Activated CD8-positive, alpha-beta memory T cell treated with anti-CD3 and anti-CD28 coated beads, Interleukin-2, amount 10 ng/mL, durations not matched to agents 7 days and 5 days (primary cell): ENCODE results near the gene LINGO1. TPM values are rescaled to one million over a fixed set of nuclear protein-coding genes. Genes with fewer than 3 reads are reported as not detected.

Experiments used
- ATAC-seq: fragments of 150-1000 bp; cut with Tn5 transposase; one replicate; pipeline ENCODE4 v1.10.0; 2021; ENCODE audit warnings: moderate library complexity
- CTCF ChIA-PET: fragments of 350-600 bp; sonication (Branson Sonifier 250); formaldehyde crosslinking; loops from one replicate; lab custom pipeline; 2021; ENCODE audit warnings: antibody characterized with exemption; lab: Charles Lee
- DNase-seq: peaks from one replicate; pipeline ENCODE4 v3.0.0-alpha.2; 2020
- H3K27ac Mint-ChIP-seq: one replicate; pipeline ENCODE4 v1.8.0; 2021; ENCODE audit warnings: mild to moderate bottlenecking, mixed read lengths
- H3K27me3 Mint-ChIP-seq: one replicate; pipeline ENCODE4 v1.8.0; 2021; ENCODE audit warnings: mixed read lengths
- H3K36me3 Mint-ChIP-seq: one replicate; pipeline ENCODE4 v1.8.0; 2021; ENCODE audit warnings: mild to moderate bottlenecking, mixed read lengths
- H3K4me1 Mint-ChIP-seq: one replicate; pipeline ENCODE4 v1.8.0; 2021; ENCODE audit warnings: mixed read lengths
- H3K4me3 Mint-ChIP-seq: one replicate; pipeline ENCODE4 v1.8.0; 2021; ENCODE audit warnings: mild to moderate bottlenecking, moderate library complexity, mixed read lengths
- H3K9me3 Mint-ChIP-seq: one replicate; pipeline ENCODE4 v1.8.0; 2022; ENCODE audit warnings: low read depth, mixed read lengths
- total RNA-seq, 2 experiments: library from RNA; stranded (reverse); gene quantifications; one replicate each; pipeline ENCODE4 v1.2.3, GENCODE V29; 2021

Gene LINGO1
- total RNA-seq, 2 experiments from 2014 or later = not detected

GRCh38 chr15:77633913-77634265 lies 1.2 kb upstream of the LINGO1 start:
- CTCF ChIA-PET = interaction anchor here (0.7 to 5.1 kb wide), 14 partner anchors 9 to 447 kb away, joined by 3 to 39 read pairs (median 5); no protein-coding TSS in a partner anchor
- Mint-ChIP-seq H3K4me3 (no peak overlapping the region), H3K36me3 (no peaks in the 10 kb centered on the region), H3K27me3 (peaks cover 66% of the 10 kb centered on the region), H3K27ac (no peak overlapping the region), H3K4me1 (peaks cover 9% of the 10 kb centered on the region), H3K9me3 (no peaks in the 10 kb centered on the region)
- no peak for DNase-seq
- no peak for ATAC-seq

DNA sequence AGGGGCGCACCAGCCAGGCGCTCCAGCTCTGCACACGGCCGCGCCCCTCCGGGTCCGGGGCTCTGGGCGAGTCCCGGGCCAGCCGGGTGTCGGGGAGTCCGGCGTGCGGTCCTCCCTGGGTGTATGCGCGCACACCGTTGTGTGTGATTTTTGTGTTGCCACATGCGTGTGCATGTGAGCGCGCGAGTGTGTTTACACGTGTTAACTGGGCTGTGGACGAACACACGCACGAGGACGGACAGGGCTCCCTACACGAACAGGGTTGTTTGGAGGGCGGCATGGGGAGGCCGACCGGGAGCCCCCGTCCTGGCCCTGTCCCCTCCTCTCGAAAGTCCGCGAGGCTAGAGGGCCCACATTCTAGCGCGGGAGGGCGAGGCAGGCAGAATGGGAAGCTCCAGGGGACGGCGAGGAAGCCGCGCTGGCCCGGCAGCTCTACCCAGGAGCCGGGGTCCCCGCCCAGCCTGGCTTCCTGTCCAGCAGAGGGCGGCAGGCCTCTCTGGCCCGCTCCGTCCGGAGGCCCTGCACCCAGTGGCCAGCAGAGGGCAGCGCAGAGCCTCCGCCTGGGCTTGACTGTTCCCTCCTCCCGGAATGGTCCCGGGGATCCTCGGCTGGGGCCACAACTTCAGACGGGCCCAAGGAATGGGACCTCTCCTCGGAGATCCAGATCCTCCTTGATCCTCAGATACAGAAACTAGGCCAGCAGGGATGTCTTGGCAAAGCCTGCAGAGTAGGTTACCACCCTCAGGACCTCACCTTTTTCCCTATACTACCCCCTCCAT lies 611 bp upstream of the LINGO1 start:
- Mint-ChIP-seq H3K4me1 (peaks cover 9% of the 10 kb centered on the region), H3K27me3 (peaks cover 69% of the 10 kb centered on the region), H3K4me3 (no peak overlapping the region), H3K9me3 (no peaks in the 10 kb centered on the region), H3K27ac (no peak overlapping the region), H3K36me3 (no peaks in the 10 kb centered on the region)
- DNase-seq (peak; percentile 74), ATAC-seq (peak; percentile 88)
- CTCF ChIA-PET = interaction anchor here (0.6 to 5.1 kb wide), 18 partner anchors 9 to 970 kb away, joined by 3 to 39 read pairs (median 5); no protein-coding TSS in a partner anchor

- no peaks in the 10 kb centered on the region for H3K36me3 Mint-ChIP-seq
- CTCF ChIA-PET = no interaction called here
- no peaks in the 10 kb centered on the region for H3K9me3 Mint-ChIP-seq
- no peak overlapping the region for H3K4me3 Mint-ChIP-seq
- DNase-seq (no peak), ATAC-seq (no peak)
- H3K4me1 Mint-ChIP-seq = peaks cover 9% of the 10 kb centered on the region
- peaks cover 71% of the 10 kb centered on the region for H3K27me3 Mint-ChIP-seq
- no peak overlapping the region for H3K27ac Mint-ChIP-seq
Observed at GRCh38 chr15:77631745-77632533, 773 bp downstream of the LINGO1 start.

DNA sequence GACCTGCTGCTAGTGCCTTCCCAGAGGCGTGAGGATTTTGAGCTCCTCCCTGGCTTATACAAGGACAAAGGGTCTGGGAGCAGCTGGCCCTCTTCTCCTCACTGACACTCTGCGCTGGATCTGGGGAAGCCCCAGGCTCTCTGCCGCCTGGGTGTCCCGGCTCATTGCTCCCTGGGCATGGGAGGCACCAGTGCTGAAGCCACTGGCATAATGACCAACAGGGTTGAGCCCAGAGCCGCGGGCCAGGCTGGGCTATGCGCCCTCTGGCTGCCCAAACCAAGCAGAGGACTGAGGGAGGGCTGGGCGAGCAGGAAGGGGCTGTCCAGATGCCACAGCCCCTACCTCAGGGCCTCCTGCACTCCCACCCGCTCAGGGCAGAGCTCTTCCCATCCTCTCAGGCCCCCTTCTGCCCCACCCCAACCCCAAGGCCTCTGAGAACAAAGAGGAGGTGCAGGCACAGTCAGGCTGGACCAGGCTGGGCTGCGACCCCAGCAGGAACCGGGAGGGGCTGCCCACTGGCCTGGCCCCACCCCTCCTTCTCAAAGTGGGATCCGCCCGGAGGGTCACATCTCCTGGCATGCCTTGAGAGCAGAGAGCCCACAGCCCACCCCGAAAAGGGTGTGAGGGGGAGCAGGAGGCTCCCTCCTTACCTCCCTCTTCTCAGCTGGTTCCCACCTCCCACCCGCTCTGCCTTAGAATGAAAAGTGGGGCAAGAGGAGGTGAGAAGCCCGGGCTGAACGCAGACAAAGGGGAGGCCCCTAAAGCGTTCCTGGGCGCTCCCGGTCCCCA lies 1.6 kb downstream of the LINGO1 start:
- DNase-seq (no peak), ATAC-seq (no peak)
- no peak overlapping the region for H3K27ac Mint-ChIP-seq
- H3K4me1 Mint-ChIP-seq = peaks cover 9% of the 10 kb centered on the region
- H3K9me3 Mint-ChIP-seq = no peaks in the 10 kb centered on the region
- peaks cover 64% of the 10 kb centered on the region for H3K27me3 Mint-ChIP-seq
- CTCF ChIA-PET = interaction anchor here (0.9 kb wide), 1 partner anchor 11 kb away, joined by 3 read pairs; no protein-coding TSS in a partner anchor
- H3K4me3 Mint-ChIP-seq = no peak overlapping the region
- no peaks in the 10 kb centered on the region for H3K36me3 Mint-ChIP-seq

- no peak for ATAC-seq
- Mint-ChIP-seq H3K27ac (no peak overlapping the region), H3K9me3 (no peaks in the 10 kb centered on the region), H3K36me3 (no peaks in the 10 kb centered on the region), H3K4me1 (peaks cover 9% of the 10 kb centered on the region), H3K4me3 (no peak overlapping the region), H3K27me3 (peaks cover 53% of the 10 kb centered on the region)
- DNase-seq = no peak
- CTCF ChIA-PET = no interaction called here
Observed at GRCh38 chr15:77630056-77630455, 2.7 kb downstream of the LINGO1 start.

DNA sequence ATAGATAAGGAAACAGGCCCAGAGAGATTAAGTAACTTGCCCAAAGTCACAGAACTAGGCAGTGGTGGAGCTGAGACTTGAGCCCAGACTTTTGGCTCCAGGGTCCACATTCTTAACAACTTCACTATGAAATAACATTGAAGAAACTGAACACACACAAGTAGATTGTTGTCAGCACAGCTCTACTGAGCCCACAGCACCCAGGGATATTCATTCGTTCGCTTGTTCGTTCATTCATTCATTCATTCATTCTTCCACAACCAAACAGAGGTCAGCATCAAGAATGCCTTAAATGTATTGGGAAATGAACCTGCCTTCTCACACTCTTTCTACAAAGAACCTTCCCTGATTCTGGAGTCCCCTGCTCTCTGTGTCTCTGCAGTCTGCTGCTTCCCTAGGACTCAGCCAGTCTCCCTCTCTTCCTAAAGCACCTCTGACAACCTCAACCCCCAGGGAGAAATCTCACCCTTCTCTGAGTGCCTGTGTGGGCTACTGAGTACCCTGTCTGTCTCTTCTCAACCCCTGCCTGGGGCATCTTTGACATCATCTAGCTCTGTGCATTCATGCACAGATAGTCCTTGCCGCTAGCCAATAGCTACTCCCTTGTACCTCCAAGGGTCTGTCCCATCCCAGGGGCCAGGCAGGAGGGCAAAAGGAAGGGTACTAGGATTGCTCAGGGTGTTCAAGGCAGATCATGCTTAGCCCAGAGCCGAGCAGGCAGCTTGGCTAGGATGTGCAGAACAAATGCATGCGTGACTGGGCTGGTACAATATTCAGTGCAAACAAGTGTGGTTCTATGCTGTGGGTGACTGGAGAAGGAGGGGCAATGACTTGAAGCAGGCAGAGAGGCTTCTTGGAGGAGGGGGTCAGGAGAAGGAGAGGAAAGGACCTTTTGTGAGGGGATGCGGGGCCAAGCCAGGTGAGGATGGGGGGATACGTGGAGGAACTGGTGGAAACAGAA lies 3.4 kb downstream of the LINGO1 start:
- no peak overlapping the region for H3K4me3 Mint-ChIP-seq
- H3K27ac Mint-ChIP-seq = no peak overlapping the region
- peaks cover 49% of the 10 kb centered on the region for H3K27me3 Mint-ChIP-seq
- no peaks in the 10 kb centered on the region for H3K36me3 Mint-ChIP-seq
- peaks cover 8% of the 10 kb centered on the region for H3K4me1 Mint-ChIP-seq
- no peak for ATAC-seq
- H3K9me3 Mint-ChIP-seq = no peaks in the 10 kb centered on the region
- CTCF ChIA-PET = no interaction called here
- DNase-seq = no peak

DNA sequence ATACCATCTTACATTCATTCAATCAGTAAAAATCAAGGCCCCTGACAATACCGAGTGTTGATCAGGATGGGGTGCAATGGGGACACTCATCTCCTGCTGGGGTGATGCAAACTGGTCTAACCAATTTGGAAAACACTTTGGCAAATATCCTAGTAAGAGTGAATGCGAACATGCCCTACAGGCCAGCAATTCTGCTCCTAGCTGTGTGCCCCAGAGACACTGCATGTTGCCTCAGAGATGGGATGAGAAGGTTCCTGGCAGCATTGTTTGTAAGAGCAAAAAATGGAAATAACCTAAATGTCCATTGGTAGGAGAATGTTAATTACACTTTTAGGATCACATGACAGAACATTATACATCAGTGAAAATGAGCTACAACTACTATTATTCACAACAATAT lies 4.7 kb downstream of the LINGO1 start:
- ATAC-seq = no peak
- Mint-ChIP-seq H3K4me1 (no peaks in the 10 kb centered on the region), H3K4me3 (no peak overlapping the region), H3K27me3 (peaks cover 40% of the 10 kb centered on the region), H3K27ac (no peak overlapping the region), H3K9me3 (no peaks in the 10 kb centered on the region), H3K36me3 (no peaks in the 10 kb centered on the region)
- CTCF ChIA-PET = no interaction called here
- no peak for DNase-seq

DNA sequence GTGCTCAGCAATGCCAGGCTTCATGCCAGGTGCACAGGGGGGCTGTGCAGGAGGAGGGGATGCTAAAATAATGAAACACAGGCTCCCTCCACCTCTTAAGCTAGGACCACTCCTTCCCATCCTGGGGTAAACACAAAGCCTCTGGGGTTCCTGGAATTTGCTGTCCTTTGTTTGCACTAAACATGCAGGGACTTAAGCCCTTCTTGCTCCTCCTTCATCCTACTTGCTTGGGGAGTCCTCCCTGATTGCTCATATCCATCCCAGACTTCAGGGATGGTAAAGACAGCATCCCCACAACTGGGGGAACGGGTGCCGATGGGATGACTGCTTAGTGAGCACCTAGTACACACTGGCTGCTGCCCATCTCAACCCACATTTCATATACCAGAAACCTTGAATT lies 5.1 kb downstream of the LINGO1 start:
- H3K4me3 Mint-ChIP-seq = no peak overlapping the region
- H3K27me3 Mint-ChIP-seq = peaks cover 40% of the 10 kb centered on the region
- DNase-seq (no peak), ATAC-seq (no peak)
- CTCF ChIA-PET = no interaction called here
- no peaks in the 10 kb centered on the region for H3K9me3 Mint-ChIP-seq
- no peak overlapping the region for H3K27ac Mint-ChIP-seq
- no peaks in the 10 kb centered on the region for H3K4me1 Mint-ChIP-seq
- no peaks in the 10 kb centered on the region for H3K36me3 Mint-ChIP-seq

GRCh38 chr15:77627067-77627466 lies 5.6 kb downstream of the LINGO1 start:
- no peak for DNase-seq
- ATAC-seq = no peak
- Mint-ChIP-seq H3K9me3 (no peaks in the 10 kb centered on the region), H3K27ac (no peak overlapping the region), H3K4me1 (no peaks in the 10 kb centered on the region), H3K4me3 (no peak overlapping the region), H3K27me3 (peaks cover 40% of the 10 kb centered on the region), H3K36me3 (no peaks in the 10 kb centered on the region)
- CTCF ChIA-PET = no interaction called here

DNA sequence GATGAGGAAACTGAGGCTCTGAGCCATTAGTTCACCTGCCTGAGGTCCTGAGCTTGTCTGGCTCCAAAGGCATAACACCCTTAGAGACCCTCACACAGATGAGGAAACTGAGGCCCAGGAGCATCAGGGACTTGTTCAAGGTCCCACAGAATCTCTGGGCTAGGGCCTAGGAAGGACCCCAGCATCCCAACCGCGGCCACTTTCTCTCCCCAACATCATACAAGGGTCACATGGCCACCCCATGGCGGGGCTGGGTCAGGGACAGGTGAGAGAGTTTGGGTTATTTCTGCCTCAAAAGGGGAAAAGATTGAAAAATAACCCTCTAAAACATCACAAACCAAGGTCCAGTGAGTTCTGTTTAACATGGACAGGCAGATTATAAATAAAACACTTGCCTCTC lies 6.7 kb downstream of the LINGO1 start:
- Mint-ChIP-seq H3K4me1 (no peaks in the 10 kb centered on the region), H3K27ac (no peak overlapping the region), H3K4me3 (no peak overlapping the region), H3K36me3 (no peaks in the 10 kb centered on the region), H3K9me3 (no peaks in the 10 kb centered on the region), H3K27me3 (peaks cover 30% of the 10 kb centered on the region)
- no peak for DNase-seq
- ATAC-seq = no peak
- CTCF ChIA-PET = no interaction called here

DNA sequence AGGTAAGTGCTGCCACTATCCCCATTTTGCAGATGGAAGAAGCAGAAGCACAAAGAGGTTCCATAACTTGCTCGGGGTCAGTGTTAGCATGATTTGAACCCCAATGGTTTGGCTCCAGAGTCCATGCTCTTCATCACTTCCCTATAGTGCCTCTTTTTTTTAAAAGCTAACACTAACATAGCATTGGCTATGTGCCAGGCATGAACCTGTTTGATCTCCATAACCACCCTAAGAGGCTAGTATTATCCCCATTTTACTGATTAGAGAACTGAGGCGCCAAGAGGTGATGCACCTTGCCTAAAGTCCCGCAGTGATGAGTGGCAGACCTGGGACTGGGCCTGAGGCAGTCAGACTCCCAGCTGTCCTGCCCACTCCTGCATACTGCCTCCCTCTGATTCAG lies 7.3 kb downstream of the LINGO1 start:
- DNase-seq = no peak
- no peak overlapping the region for H3K27ac Mint-ChIP-seq
- no peaks in the 10 kb centered on the region for H3K9me3 Mint-ChIP-seq
- no peak overlapping the region for H3K4me3 Mint-ChIP-seq
- H3K27me3 Mint-ChIP-seq = peaks cover 24% of the 10 kb centered on the region
- CTCF ChIA-PET = no interaction called here
- no peak for ATAC-seq
- no peaks in the 10 kb centered on the region for H3K36me3 Mint-ChIP-seq
- no peaks in the 10 kb centered on the region for H3K4me1 Mint-ChIP-seq

DNA sequence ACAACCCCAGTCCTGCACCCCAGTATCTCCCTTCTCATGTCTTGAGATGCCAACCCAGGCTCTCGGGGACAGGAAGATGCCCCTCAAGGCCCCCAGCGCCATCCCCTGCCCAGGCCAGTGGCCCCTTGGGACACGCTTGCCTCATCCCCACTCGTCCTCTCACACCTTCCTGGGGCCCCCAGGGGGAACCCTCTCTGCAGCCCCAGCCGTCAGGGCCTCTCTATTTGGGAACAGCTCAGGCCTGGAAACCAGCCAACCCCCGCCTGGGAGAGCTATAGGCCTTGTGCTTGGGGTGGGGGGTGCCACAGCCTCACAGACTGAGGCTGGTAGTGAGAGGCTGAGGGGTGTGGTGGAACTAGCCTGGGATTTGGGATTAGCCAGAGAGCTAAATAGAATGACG lies 7.8 kb downstream of the LINGO1 start:
- H3K4me3 Mint-ChIP-seq = no peak overlapping the region
- no peaks in the 10 kb centered on the region for H3K36me3 Mint-ChIP-seq
- H3K4me1 Mint-ChIP-seq = no peaks in the 10 kb centered on the region
- DNase-seq (no peak), ATAC-seq (no peak)
- no peaks in the 10 kb centered on the region for H3K9me3 Mint-ChIP-seq
- peaks cover 19% of the 10 kb centered on the region for H3K27me3 Mint-ChIP-seq
- H3K27ac Mint-ChIP-seq = no peak overlapping the region
- CTCF ChIA-PET = no interaction called here
